Right ventricle myocardium inferior (tissue), 1 donor: ENCODE measurements around the gene SLC17A6. TPM values are rescaled to one million over a fixed set of nuclear protein-coding genes. Genes with fewer than 3 reads are reported as not detected.
A peak's percentile ranks its signal among the peaks of the same experiment; 100 is the strongest.

ENCODE experiments used
- ATAC-seq: fragments of 200-7000 bp; cut with Tn5 transposase; one replicate; pipeline ENCODE4 v1.9.1; 2020; ENCODE audit warnings: mild to moderate bottlenecking, moderate library complexity
- DNase-seq: peaks from one replicate; pipeline ENCODE4 v3.0.0; 2021; ENCODE audit errors: missing footprints
- intact Hi-C: fragments of 100-400 bp; cut with DNase I; formaldehyde crosslinking; loops from one replicate; pipeline ENCODE4 v1.11.0; 2022
- long read RNA-seq: library from polyadenylated mRNA; unstranded; transcript quantifications from one replicate; pipeline ENCODE4 v2.0.0, GENCODE V29; 2021
- total RNA-seq: library from RNA; stranded (reverse); fragmentation: NEBNext Ultra II Directional; extraction: Animal tissue kit (Norgen Biotek cat#: 25700); gene quantifications from one replicate; pipeline ENCODE4 v1.2.1, GENCODE V29; 2021
- donor health status: DM: no; HTN: yes; CAD: no; lungs with severe emphysema.

The SLC17A6 gene
- total RNA-seq: not detected
- long read RNA-seq: 0 reads

DNA sequence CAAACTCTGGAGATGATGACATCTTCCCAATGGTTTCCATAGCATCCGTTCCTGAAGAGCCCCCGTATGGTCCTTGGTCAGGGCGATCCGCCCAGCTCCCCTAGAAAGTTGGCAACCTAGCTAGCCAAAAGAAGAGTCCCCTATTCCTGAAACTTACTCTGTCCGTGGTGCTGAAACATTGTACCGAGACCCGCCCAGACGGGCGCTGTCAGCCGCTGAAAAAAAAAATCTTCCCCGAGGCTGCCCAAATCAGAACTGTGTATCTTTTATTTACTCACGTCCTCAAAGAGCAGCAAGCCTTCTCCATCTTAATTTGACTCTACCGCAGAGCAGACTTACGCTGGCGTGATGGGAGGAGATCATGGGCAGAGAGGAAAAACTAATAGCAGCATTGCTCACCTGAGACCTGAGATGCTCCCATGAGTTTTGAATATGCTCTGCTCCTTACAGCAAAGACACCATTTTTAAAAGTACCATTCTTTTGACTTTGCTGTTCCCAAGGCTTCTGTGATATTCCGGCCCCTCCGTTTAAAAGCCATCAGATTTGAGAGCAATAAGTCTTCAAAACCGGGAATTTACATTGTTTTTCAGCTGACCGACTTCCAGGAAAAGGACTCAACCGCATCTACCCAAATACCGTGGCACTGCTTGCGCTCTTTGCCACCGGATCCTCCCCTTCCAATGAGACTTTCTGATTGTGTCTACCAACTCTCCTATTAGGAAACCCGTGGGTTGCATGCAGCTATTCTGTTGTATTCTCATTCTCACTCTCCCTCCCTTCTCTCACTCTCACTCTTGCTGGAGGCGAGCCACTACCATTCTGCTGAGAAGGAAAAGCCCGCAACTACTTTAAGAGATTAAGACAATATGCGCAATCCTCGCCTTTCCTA, at the start of gene SLC17A6:
SLC17A6 (plus strand) TSS at position 786 of the 890 bp plus-strand sequence. CDS start 153 bp downstream, outside the sequence.
- DNase-seq (no peak), ATAC-seq (no peak)
- intact Hi-C loops: loop anchor here (10.0 kb wide), 2 partner anchors 197 to 397 kb away; no protein-coding TSS in a partner anchor

DNA sequence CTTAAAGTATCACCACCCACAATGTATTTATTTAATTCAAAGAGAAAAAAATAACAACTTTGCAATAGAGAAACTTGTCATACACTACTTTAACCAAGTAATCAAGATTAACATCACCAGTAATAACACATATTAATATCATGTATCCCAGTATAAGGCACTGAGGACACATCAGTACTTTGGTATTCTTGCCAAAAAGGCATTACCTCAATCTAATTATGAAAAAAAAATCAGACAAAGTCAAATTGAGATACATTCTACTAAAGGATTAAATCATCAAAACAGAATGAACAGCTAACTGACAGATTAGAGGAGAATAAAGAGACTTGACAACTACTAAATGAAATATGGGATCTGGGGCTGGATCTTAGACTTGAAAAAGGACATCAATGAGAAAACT, 35.8 kb upstream of the SLC17A6 start:
- no peak for ATAC-seq
- intact Hi-C loops: loop anchor here (10.0 kb wide), 1 partner anchor 1658 kb away; no protein-coding TSS in a partner anchor

DNA sequence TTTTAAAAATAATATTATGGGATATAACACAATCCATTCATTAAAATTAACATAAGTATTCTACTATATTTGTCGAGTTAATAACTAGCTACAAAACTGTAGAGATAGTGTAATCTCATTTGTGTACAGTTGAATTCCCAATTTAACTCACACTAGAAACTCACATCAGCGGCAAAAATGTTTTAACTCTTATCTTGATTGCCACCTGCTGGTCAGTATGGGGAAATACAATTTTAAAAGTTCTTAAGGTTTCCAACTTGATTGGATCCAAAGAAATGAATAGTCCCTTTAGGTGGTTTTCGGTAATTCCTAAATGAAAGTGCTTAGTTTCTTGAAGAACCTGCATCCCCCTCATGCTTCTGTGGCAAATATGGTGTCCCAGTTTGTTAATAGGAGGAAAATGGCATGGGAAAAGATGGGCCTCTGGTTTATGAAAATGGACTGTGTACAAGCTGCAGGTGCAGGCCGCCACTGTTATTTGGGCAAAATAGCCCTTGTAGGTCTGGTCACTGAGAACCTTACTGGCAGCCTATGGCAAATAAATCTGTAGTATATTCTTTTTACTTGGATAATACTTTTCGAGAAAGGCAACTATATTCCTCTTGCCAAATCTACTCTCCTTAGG, 33.7 kb upstream of the SLC17A6 start:
- no peak for ATAC-seq
- intact Hi-C loops: loop anchor here (1.0 to 10.0 kb wide), 2 partner anchors 134 to 1660 kb away; no protein-coding TSS in a partner anchor

More for the DNA sequence above, 35.8 kb upstream of the SLC17A6 start:
- DNase-seq: no peak

DNA sequence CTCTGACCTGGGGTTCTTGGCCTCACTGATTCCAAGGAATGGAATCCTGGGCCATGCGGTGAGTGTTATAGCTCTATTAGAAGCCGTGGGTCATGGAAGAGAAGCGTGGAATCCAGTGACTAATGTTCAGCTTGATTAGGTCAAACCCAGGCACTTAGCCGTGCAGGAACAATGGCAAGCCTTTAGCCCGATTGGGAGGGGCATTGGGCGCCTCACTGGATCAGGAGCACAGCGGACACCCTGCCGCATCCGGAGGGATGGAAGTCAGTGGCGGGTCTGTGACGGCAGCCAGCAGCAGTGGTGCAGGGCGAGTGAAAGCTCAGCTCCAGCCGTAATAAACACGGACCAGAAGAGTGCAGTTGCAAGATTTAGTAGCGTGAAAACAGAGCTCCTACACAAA, 20.5 kb upstream of the SLC17A6 start:
- ATAC-seq (no peak), DNase-seq (no peak)
- intact Hi-C loops: no loop called here

More for the DNA sequence above, 33.7 kb upstream of the SLC17A6 start:
- no peak for DNase-seq

DNA sequence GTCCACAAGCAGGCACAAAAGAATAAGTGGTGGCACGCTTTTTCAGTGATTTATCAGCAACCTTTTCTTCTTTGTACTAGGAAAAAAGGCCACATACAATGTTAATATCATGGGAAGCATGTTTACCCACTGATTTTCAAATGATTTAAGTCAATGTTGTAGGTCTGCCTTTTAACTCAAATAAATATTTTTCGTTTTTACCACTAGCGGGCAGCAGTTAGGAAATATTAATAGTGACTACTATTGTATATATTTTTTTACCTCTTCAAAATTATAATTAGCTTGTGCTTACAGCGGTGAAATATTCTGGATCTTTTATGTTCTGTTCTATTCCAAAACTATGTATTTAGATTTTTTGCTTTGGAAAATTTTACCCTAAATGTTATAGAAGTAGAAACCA, 6.4 kb upstream of the SLC17A6 start:
- DNase-seq (no peak), ATAC-seq (no peak)
- intact Hi-C loops: loop anchor here (10.0 kb wide), 2 partner anchors 203 to 403 kb away; no protein-coding TSS in a partner anchor

DNA sequence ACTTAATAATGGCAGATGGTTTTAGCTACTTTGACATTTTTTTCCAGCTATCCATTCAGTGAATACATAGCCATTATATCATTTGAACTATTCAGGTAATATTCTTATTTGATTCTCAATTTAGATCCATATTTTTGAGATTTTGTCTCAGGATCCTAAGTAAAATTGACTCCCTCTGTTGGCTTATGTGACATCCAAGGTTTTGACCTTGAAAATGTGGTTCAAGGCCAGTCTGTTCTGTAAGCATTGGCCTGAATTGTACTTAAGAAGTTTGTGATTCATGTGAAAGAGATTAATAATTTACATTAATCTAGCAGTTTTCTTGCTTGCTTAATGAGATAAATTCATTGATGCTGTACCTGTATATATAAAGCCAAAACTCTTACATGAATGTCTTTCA, 1.6 kb upstream of the SLC17A6 start:
- no peak for DNase-seq
- intact Hi-C loops: loop anchor here (10.0 kb wide), 2 partner anchors 198 to 398 kb away; no protein-coding TSS in a partner anchor
- ATAC-seq: no peak

DNA sequence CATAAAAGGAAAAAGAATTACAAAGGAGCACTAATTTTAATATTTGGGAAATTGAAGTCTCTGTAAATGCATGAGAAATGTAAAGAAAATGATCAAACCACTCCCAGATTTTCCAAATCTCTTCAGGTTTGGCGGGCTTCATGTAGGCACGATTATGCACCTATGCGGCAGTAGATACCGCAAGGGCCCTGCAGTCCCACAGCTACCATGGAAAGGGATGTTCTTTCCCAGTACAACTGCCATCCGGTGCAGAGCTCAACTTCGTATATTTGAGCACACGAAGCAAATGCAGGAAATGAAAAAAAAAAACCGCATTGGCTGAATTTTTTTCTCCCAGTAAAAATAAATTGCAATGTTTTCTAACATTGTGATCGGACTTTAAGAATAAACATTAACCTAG, 1.4 kb downstream of the SLC17A6 start:
- intact Hi-C loops: loop anchor here (10.0 kb wide), 2 partner anchors 195 to 395 kb away; no protein-coding TSS in a partner anchor
- no peak for DNase-seq
- ATAC-seq: no peak

DNA sequence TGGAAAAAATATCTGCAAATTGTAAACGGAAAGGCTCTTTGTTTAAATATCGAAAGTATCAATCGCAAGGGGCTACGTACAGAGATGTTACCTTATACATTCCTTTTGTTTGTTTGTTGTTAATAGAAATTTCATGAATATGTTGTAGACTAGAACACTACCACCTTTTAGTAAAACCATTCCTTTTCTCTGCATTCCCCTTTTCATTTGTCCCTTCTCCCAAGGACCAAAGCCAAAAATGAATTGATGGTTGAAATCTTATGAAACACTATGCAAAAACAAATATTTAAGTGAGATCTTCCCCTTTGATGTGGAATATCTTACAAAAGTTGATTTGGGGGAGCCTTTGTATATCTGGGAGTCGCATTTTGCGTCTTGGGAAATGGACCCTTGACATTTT, 2.1 kb downstream of the SLC17A6 start:
- ATAC-seq (no peak), DNase-seq (no peak)
- intact Hi-C loops: no loop called here

DNA sequence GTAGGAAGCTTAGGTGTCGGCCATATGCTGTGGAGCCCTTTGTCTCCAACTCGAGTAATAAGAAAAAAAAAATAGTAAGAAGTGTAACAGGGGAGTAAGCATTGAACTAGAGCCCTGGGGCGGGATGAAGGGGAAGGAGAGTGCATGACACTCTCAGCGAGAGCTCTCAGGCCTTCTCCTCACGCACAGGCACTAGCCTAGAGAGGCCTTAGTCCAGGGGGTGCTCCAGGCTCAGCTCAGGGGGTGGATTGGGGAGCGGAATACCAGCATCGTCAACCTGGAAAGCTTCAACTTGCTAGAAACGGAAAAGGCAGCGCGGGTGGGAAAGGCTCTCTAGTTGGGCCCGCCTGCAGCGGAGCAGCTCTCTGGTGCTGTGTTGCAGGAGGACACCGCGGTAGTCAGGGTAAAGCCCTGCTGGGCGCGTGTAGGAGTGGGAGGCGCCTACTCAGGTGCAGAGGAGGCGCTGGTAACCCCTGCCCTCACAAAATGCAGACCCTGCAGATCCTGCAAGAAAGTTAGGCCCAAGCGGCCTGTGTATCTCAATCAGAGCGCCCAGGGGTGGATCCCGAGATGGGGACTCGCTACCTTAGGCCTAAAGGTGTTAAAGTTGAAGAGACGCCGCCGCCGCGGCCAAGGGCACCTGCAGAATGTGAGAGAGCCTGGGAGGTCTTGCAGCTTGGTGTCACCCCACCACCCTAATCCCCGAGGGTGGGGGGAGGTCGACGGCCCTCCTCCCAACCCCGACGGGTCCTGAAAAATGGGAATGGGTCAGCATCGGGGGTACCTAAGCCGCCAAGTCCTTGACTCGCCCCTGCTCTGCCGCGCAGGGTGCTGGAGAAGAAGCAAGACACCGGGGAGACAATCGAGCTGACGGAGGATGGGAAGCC, 2.8 kb downstream of the SLC17A6 start:
- intact Hi-C loops: no loop called here
- ATAC-seq: no peak
- no peak for DNase-seq

DNA sequence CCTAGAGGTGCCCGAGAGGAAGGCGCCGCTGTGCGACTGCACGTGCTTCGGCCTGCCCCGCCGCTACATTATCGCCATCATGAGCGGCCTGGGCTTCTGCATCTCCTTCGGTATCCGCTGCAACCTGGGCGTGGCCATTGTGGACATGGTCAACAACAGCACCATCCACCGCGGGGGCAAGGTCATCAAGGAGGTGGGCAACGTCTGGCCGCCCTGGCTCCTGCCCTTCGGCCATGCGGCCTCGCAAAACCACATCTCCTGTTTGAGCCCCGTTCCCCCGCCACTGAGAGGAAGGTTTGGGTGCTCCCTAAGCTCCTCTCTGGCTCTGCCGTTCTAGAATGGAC, 3.4 kb downstream of the SLC17A6 start:
- ATAC-seq (no peak), DNase-seq (no peak)
- intact Hi-C loops: no loop called here

DNA sequence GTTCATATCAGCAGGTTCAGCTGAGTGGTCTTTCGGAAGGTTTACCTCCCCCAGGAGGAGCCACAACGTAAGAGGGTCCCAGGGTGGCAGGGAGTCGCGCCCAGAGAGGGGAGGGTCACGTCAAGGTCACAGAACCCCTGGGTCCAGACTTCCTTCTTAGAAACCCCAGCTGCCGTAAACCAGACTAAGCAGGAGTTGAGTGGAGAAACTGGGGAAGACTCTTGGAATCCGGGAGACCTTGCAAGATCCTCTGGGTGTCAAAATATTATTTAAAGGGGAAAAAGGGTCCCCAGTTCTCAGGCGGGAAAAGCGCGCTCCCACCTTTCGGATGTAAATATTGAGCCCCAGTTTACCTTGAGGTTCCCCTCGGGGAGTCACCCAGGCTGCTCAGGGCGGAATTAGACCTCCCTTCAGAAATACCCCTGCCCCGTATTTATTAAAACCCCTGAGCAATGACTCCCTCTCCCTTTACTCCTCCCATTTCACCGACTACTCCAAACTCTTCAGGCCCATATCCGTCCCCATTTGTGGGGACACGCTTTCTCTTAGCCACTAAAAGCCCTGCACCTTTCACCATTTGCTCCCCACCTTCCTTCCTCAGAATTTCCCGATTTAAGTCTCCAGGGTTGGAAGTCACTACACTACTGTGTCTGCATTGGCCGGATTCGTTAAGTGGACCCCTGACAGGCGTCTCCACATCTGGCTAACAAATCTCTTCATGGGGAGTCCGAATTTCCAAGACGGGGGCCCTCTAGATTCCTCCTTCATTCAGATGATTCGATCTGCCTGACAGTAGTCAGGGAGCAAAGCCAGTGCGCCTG, 4.2 kb downstream of the SLC17A6 start:
- no peak for ATAC-seq
- intact Hi-C loops: no loop called here
- no peak for DNase-seq

DNA sequence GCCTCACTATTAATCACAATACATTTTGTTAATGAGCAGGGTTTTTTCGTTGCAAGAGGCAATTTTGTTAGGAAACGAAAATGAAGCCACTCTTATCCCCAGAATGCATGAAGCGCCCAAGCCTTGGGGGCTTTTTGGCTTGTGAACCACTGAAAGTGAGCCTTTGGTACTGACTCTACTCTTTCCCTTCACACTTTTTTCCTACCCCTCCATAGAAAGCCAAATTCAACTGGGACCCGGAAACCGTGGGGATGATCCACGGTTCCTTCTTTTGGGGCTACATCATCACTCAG, 4.8 kb downstream of the SLC17A6 start:
- ATAC-seq (no peak), DNase-seq (peak; percentile 26)
- intact Hi-C loops: no loop called here

DNA sequence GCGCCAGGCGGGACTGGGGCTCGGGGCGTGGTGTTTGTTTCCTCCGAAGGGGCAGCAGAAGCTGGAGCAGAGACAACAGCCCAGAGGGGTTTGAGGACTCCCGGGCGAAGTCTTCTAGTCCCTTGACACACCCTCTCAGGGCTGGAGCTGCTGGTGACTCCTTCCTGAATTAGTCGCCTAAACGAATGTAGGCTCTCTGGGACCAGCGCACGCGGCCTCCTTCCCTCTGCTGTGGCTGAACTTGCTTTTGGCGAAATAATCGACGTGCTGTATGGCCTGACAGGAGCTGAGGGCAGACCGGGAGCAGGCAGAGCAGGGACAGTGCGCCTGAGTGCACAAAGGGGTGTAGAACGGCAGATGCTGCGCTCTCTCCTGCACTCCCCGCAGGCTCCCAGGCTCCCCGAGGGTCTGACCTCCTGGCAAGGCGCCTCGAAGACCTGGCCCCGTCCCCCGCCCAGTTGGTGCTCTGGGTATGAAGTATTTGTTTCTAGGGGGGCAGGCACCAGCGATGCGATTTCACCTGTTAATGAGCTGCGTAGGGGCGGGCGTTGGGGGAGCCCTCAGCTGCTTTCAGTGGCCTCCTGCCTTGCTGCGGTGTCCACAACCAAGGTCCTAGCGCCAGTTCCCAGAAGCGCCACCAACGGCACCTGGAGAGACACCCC, 5.3 kb downstream of the SLC17A6 start:
- intact Hi-C loops: no loop called here
- ATAC-seq (no peak), DNase-seq (peak; percentile 50)

DNA sequence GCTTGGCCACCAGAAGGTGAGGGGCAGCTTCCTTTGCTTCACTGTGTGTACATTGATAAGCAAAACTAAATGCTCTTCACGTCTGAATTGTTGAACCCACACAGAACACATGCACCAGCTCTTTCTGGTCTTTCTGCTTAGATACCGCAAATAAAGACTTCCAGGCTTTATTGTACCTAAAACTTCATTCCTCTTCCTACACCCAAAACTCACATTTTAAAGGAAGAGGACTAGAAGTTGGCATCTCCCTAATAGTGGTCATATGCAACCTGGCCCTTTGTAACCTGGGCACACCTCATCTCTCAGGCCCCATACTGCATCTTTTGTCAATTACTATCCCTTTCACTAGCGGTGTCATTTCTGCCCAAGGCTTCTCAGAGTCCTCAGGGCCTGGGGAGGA, 5.9 kb downstream of the SLC17A6 start:
- intact Hi-C loops: no loop called here
- no peak for DNase-seq
- no peak for ATAC-seq

DNA sequence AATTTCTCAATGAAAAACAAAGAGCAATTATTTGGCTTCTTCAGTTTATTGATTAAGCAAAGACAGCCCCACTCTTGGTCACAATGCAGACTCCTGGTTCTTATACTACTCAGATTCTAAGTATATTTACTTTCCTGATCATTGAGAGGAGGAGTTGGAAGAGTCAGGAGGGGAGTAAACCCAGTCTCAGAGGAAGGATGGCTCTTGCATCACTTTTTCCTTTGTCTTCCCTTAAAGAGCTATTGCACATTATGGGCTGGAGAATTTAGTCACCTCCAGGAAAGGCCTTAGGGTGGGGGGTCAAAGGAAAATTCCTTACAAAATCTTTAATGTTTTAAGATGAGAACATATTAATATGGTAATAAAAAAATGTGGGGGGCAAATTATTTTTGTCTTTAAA, 8.1 kb downstream of the SLC17A6 start:
- intact Hi-C loops: no loop called here
- DNase-seq: no peak
- ATAC-seq: no peak

DNA sequence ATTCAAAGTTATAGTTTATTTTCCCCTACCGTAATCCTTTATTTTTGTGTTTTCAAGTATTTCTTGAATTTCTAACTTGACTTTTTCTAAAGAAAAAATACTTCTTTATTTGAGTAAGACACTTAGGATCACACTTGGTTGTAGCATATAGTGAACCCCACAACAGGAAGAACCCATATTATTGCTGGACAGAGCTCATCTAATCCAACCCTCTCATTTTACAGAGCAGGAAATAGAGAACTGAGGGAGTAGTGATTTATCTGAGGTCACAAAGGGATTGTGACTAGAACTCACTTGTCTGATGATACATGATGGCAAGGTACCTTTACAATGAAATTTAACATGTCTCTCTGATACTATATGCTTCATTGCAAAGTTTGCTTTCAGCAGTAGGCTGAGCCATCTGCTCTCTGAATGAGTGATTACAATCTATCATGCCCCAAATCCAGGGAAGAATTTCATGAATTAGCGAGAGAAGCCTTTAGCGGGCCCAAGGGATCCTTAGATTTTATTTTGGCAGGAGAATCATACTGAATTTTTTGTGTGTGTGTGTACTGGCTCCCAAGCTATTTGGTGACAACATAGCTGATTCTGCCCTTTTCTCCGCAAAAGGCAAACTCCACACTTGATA, 9.8 kb downstream of the SLC17A6 start:
- intact Hi-C loops: no loop called here
- ATAC-seq: no peak
- DNase-seq: no peak

DNA sequence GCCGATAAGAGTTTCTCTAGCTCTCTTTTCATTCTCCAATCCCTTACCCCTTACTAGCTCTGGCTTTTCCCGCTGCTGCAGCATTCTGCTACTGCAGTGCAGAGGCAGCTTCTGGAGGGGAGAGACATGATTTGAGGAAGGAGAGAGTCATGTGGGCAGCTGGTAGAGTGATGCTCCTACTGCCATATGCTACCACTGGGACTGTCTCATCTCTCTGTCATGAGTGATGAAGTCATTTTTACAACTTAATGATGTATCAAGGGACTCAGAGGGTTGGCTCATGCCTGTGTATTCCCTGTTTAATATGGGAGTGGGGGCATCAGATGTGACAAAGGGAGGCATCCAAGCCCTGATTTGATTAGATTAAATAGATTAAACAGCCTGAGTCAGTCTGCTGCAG, 11.3 kb downstream of the SLC17A6 start:
- ATAC-seq: no peak
- intact Hi-C loops: no loop called here
- DNase-seq: no peak
